HG02943 (cell line): ENCODE data around the gene COL9A3.

ENCODE experiments used
- ATAC-seq: cut with Tn5 transposase; IDR thresholded peaks from one replicate; pipeline ENCODE4 v1.9.1; 2021; ENCODE audit warnings: mild to moderate bottlenecking, low read depth, moderate library complexity; ENCODE audit not compliant: unreplicated experiment

The COL9A3 gene

GRCh38 chr20:62795023-62795761 lies 21.7 kb upstream of the COL9A3 start:
- ATAC-seq: no peak

GRCh38 chr20:62796699-62797491 lies 20.0 kb upstream of the COL9A3 start:
- no peak for ATAC-seq

GRCh38 chr20:62797671-62798532 lies 18.9 kb upstream of the COL9A3 start:
- no peak for ATAC-seq

- ATAC-seq: no peak
Measured at GRCh38 chr20:62799036-62799435, 17.8 kb upstream of the COL9A3 start.

GRCh38 chr20:62799459-62799858 lies 17.4 kb upstream of the COL9A3 start:
- ATAC-seq: no peak

GRCh38 chr20:62799873-62800272 lies 17.0 kb upstream of the COL9A3 start:
- no peak for ATAC-seq

GRCh38 chr20:62800314-62801259 lies 16.3 kb upstream of the COL9A3 start:
- ATAC-seq: no peak

GRCh38 chr20:62801284-62802010 lies 15.4 kb upstream of the COL9A3 start:
- ATAC-seq: no peak

GRCh38 chr20:62802026-62802712 lies 14.7 kb upstream of the COL9A3 start:
- ATAC-seq: no peak

- no peak for ATAC-seq
Measured at GRCh38 chr20:62804021-62804626, 12.7 kb upstream of the COL9A3 start.

- no peak for ATAC-seq
Measured at GRCh38 chr20:62804627-62805154, 12.2 kb upstream of the COL9A3 start, which contains the start of gene OGFR. OGFR (plus strand) TSS chr20:62804835; CDS start chr20:62804860, 25 bp downstream.

- no peak for ATAC-seq
Measured at GRCh38 chr20:62805155-62805710, 11.6 kb upstream of the COL9A3 start.

- no peak for ATAC-seq
Measured at GRCh38 chr20:62805711-62806382, 11.0 kb upstream of the COL9A3 start.

GRCh38 chr20:62806383-62807050 lies 10.3 kb upstream of the COL9A3 start:
- no peak for ATAC-seq

- ATAC-seq: no peak
Measured at GRCh38 chr20:62807444-62808210, 9.2 kb upstream of the COL9A3 start.
